Epidermal melanocyte (primary cell): Measurements from ENCODE around the gene PDXK.

Source experiments
- DNase-seq: peaks from one replicate; pipeline ENCODE4 v3.0.0; 2011; ENCODE audit warnings: low spot score; ENCODE audit not compliant: insufficient read length

Gene PDXK

GRCh38 chr21:43802713-43803313, 83.9 kb downstream of the PDXK start:
- no peak for DNase-seq

GRCh38 chr21:43803558-43804300, 84.8 kb downstream of the PDXK start:
- no peak for DNase-seq

GRCh38 chr21:43805275-43805800, 86.4 kb downstream of the PDXK start:
- DNase-seq = no peak

GRCh38 chr21:43806017-43806710, 87.2 kb downstream of the PDXK start:
- no peak for DNase-seq

GRCh38 chr21:43808367-43808766, 89.4 kb downstream of the PDXK start:
- no peak for DNase-seq

- no peak for DNase-seq
Observed at GRCh38 chr21:43808832-43809251, 89.9 kb downstream of the PDXK start.

GRCh38 chr21:43809346-43809799, 90.4 kb downstream of the PDXK start:
- DNase-seq = no peak

- no peak for DNase-seq
Observed at GRCh38 chr21:43809853-43810504, 91.0 kb downstream of the PDXK start.

- DNase-seq = peak; percentile 91
Observed at GRCh38 chr21:43810505-43811261, 91.8 kb downstream of the PDXK start.

- DNase-seq = no peak
Observed at GRCh38 chr21:43811262-43812105, 92.6 kb downstream of the PDXK start.
